HG03175 (cell line): ENCODE measurements around the gene ZNF77.
A peak's percentile ranks its signal among the peaks of the same experiment; 100 is the strongest.
"Not testable (repeated sequence)": the region's sequence is repeated elsewhere in the genome, so short reads cannot be mapped to it uniquely, and the experiment has no call there.

Experiments used
- ATAC-seq: cut with Tn5 transposase; IDR thresholded peaks from one replicate; pipeline ENCODE4 v1.9.1; 2021; ENCODE audit warnings: mild to moderate bottlenecking, moderate library complexity; ENCODE audit not compliant: unreplicated experiment

Gene ZNF77

GRCh38 chr19:2923510-2923909, 21.3 kb downstream of the ZNF77 start:
- ATAC-seq: no peak

GRCh38 chr19:2922987-2923386, 21.8 kb downstream of the ZNF77 start:
- ATAC-seq: no peak

DNA sequence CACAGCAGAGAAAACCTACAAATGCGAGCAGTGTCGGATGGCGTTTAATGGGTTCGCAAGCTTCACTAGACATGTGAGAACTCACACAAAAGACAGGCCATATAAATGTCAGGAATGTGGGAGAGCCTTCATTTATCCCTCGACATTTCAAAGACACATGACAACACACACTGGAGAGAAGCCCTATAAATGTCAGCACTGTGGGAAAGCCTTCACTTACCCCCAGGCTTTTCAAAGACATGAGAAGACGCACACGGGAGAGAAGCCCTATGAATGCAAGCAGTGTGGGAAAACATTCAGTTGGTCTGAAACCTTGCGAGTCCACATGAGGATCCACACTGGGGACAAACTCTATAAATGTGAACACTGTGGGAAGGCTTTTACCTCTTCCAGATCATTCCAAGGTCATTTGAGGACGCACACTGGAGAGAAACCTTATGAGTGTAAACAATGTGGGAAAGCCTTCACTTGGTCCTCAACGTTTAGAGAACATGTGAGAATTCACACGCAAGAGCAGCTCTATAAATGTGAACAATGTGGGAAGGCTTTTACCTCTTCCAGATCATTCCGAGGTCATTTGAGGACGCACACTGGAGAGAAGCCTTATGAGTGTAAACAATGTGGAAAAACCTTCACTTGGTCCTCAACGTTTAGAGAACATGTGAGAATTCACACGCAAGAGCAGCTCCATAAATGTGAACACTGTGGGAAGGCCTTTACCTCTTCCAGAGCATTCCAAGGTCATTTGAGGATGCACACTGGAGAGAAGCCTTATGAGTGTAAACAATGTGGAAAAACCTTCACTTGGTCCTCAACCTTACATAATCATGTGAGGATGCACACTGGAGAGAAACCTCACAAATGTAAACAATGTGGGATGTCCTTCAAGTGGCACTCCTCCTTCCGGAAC, 27.2 kb downstream of the ZNF77 start:
- ATAC-seq: no peak

GRCh38 chr19:2912306-2912705, 32.5 kb downstream of the ZNF77 start:
- no peak for ATAC-seq

GRCh38 chr19:2906631-2907195, 38.1 kb downstream of the ZNF77 start:
- ATAC-seq: no peak

GRCh38 chr19:2905918-2906519, 38.8 kb downstream of the ZNF77 start:
- ATAC-seq: no peak

- not testable (repeated sequence) for ATAC-seq
Observed at GRCh38 chr19:2903326-2903725, 41.4 kb downstream of the ZNF77 start.

GRCh38 chr19:2902590-2903218, 42.1 kb downstream of the ZNF77 start:
- ATAC-seq: no peak

GRCh38 chr19:2900296-2901252, 44.2 kb downstream of the ZNF77 start, which contains the start of gene ZNF57:
Gene ZNF57 (plus strand): TSS chr19:2900928. CDS start chr19:2901046, 118 bp downstream.
- ATAC-seq: peak; percentile 94

DNA sequence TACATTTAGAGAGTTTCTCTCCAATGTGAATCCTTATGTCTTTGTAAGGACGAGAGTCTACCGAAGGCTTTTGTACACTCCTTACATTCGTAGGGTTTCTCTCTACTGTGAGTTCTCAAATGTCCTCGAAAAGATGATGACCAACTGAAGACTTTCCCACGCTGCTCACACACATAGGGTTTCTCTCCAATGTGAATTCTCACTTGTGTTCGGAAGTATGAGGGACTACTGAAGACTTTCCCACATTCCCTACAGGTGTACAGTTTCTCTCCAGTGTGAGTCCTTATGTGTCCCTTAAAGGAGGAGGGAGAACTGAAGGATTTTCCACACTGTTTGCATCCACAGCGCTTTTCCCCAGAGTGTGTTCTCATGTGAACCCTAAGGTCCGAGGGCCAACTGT, 48.1 kb downstream of the ZNF77 start:
- no peak for ATAC-seq

DNA sequence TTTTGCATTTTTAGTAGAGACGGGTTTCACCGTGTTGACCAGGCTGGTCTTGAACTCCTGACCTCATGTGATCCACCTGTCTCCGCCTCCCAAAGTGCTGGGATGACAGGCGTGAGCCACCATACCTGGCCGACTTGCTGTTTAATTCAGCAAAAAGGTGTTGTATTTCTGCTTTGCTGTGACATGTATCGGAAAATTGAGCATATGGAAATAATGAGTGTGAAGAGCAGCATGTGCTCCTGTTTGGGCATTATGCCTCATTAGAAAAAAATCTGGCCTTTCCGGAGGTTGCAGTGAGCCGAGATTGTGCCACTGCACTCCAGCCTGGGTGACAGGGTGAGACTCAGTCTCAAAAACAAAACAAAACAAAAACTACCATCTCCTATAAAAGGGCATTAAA, 54.2 kb downstream of the ZNF77 start:
- not testable (repeated sequence) for ATAC-seq

- ATAC-seq: no peak
Observed at GRCh38 chr19:2888731-2889224, 56.0 kb downstream of the ZNF77 start.

GRCh38 chr19:2887391-2887914, 57.3 kb downstream of the ZNF77 start:
- no peak for ATAC-seq

DNA sequence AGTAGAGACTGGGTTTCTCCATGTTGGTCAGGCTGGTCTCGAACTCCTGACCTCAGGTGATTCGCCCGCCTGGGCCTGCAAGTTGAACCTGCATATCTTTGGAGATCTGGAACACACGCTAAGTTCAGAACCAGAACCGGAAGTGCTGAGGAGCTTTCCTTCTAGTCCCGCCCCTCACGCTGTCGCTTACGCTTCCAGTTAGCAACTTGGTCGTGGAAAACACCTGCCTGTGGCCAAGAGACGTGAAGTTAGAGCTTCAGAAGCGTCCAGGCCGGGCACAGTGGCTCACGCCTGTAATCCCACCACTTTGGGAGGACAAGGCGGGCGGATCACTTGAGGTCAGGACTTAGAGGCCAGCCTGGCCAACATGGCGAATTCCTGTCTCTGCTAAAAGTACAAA, 59.0 kb downstream of the ZNF77 start:
- ATAC-seq: no peak

- no peak for ATAC-seq
Observed at GRCh38 chr19:2883686-2884439, 60.9 kb downstream of the ZNF77 start.
